Stomach (tissue), 4 donors: ENCODE results near the gene DERA.

Experiments used
- CTCF ChIP-seq, 7 experiments: fragments of 450-650 bp in 4 of 7; fragments of 200-600 bp in 3 of 7; sonication (generic) in 3 of 7; IDR thresholded peaks; one replicate each; pipeline ENCODE4 v1.5.1; 2016 to 2019; ENCODE audit warnings: antibody characterized with exemption in 7 of 7, control low read depth in 2 of 7, mild to moderate bottlenecking in 1 of 7
- EP300 ChIP-seq: sonication (generic); formaldehyde crosslinking; IDR thresholded peaks from one replicate; pipeline ENCODE4 v1.6.1; 2017; ENCODE audit warnings: antibody characterized with exemption
- POLR2A ChIP-seq, 4 donors: fragments of 450-650 bp; IDR thresholded peaks; one replicate each; pipeline ENCODE4 v1.6.1; 2016; ENCODE audit warnings: antibody characterized with exemption in 4 of 4, control low read depth in 2 of 4, mild to moderate bottlenecking in 1 of 4, moderate library complexity in 1 of 4
- POLR2AphosphoS5 ChIP-seq, 3 donors: sonication (generic); formaldehyde crosslinking; IDR thresholded peaks; one replicate each; pipeline ENCODE4 v1.6.1; 2016; ENCODE audit warnings: antibody characterized with exemption in 3 of 3

- no peak for TF ChIP-seq CTCF (IDR thresholded peaks at IDR 0.05)
- TF ChIP-seq POLR2AphosphoS5 (IDR thresholded peaks at IDR 0.05), result no peak
- TF ChIP-seq EP300, result no peak
- no peak for TF ChIP-seq POLR2A (IDR thresholded peaks at IDR 0.05)
Observed at GRCh38 chr12:15995801-15996200, 84.7 kb downstream of the DERA start.
